ENCODE measurements around the gene GORAB. TPM values are rescaled to one million over a fixed set of nuclear protein-coding genes. Genes with fewer than 3 reads are reported as not detected.
A peak's percentile ranks its signal among the peaks of the same experiment; 100 is the strongest.

The GORAB gene
- total RNA-seq, result 10 to 100 TPM in 1 of 2 experiments, 1 to 10 TPM in 1; 9.8 to 13.5 TPM

DNA sequence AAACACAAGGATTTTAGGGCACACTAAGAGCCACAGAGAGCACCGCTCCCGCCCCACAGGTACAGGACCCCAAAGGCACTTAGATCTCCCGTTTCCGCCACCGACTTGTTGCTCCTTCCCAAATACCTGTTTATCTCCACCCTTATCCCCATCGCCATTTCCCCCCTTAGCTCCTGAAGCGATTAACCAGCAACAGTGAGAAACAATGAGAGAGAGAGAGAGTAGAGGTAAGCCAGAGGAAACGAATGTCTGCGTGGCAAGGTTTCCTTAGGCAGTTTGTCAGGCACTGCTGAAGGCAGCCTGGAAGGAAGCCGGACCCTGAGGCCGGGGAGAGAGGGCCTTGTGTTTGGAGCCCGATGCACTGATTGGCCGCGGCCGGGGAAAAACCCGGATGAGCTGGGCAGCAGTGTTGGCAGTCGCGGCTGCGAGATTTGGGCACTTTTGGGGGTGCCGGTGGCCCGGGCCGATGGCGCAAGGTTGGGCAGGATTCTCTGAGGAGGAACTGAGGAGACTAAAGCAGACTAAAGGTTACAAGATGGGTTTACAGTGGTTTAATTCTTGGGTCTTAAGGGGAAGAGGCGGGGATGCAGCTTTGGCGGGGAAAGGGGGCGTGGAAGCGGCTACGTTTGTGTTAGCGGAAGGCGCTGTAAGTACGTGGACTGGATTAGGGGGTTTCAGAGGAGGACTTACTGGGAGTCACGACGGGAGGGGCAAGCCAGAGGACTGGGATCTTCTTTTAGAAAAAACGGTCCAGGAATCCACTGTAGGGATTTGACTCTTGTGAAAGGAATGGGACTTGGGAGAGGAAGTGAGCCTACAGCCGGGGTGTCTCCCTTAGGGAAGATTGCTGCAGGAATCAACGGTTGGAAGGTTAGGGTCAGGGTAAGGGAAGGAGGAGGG is at the start of gene GORAB:
Gene GORAB, plus strand, starts transcription at position 409 of the 900 bp plus-strand sequence. Its CDS starts 58 bp downstream, at position 467.
- Mint-ChIP-seq H3K4me3 (no peak within 1 kb of the TSS), H3K4me1 (peaks cover 15% of the 10 kb centered on the region), H3K9me3 (ENCODE audit: low read depth) (no peaks in the 10 kb centered on the region), H3K27me3 (no peaks in the 10 kb centered on the region), H3K36me3 (ENCODE audit: low read depth) (peaks cover 5% of the 10 kb centered on the region), H3K27ac (no peak within 1 kb of the TSS)
- DNase-seq (peak; percentile 94), ATAC-seq (peak; percentile 98)
- intact Hi-C loops (cut with DNase I, micrococcal nuclease), result loop anchor here (1.0 to 10.0 kb wide), 13 partner anchors 135 to 1249 kb away; partner anchors contain the start of genes KIFAP3 (in 2 of the 2), PRRC2C (in 2 of the 2), FMO4 (in 1 of the 2) and METTL13 (in 1 of the 2)
- ChIA-PET POLR2A (interaction anchor here (0.7 to 1.0 kb wide), 3 partner anchors 13 to 737 kb away, joined by 3 read pairs; partner anchors contain the start of gene METTL18), CTCF (interaction anchor here (0.6 kb wide), 1 partner anchor 10 kb away, joined by 4 read pairs; no protein-coding TSS in a partner anchor)

GRCh38 chr1:170483051-170483450 is 48.9 kb upstream of the GORAB start:
- Mint-ChIP-seq H3K27ac (no peak overlapping the region), H3K36me3 (ENCODE audit: low read depth) (no peaks in the 10 kb centered on the region), H3K4me3 (no peak overlapping the region), H3K4me1 (no peaks in the 10 kb centered on the region), H3K9me3 (ENCODE audit: low read depth) (no peaks in the 10 kb centered on the region), H3K27me3 (peaks cover 15% of the 10 kb centered on the region)
- ChIA-PET POLR2A (no interaction called here), CTCF (interaction anchor here (0.6 to 0.7 kb wide), 2 partner anchors 311 to 965 kb away, joined by 3 read pairs; no protein-coding TSS in a partner anchor)
- intact Hi-C loops (cut with DNase I, micrococcal nuclease), result no loop called here
- ATAC-seq (no peak), DNase-seq (no peak)

- intact Hi-C loops (cut with DNase I, micrococcal nuclease), result no loop called here
- no peak for ATAC-seq
- no peak for DNase-seq
- H3K4me1 Mint-ChIP-seq, result no peaks in the 10 kb centered on the region
- H3K27me3 Mint-ChIP-seq, result peaks cover 15% of the 10 kb centered on the region
- POLR2A ChIA-PET, result no interaction called here
- no peaks in the 10 kb centered on the region for H3K9me3 Mint-ChIP-seq (ENCODE audit: low read depth)
- H3K27ac Mint-ChIP-seq, result no peak overlapping the region
- CTCF ChIA-PET, result interaction anchor here (0.7 kb wide), 1 partner anchor 442 kb away, joined by 3 read pairs; no protein-coding TSS in a partner anchor
- H3K36me3 Mint-ChIP-seq (ENCODE audit: low read depth), result no peaks in the 10 kb centered on the region
- no peak overlapping the region for H3K4me3 Mint-ChIP-seq
Observed at GRCh38 chr1:170487503-170487902, 44.5 kb upstream of the GORAB start.

DNA sequence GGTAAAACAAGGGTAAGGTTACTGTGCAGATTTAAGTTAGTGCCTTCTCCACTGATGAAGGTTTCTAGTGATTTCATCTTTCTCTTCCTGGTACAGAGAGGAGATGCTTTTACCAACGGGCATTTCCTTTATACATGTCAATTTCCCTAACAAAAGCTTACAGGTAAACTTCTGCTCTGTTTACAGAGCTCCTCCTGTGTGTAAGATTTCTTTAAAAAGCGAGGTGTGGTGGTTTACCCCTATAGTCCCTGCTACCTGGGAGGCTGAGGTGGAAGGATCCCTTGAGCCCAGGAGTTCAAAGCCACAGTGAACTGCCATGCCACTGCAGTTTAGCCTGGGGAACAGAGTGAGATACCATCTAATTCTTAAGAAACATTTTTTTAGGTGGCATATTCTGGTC is 40.7 kb upstream of the GORAB start:
- H3K27me3 Mint-ChIP-seq, result peaks cover 7% of the 10 kb centered on the region
- H3K4me1 Mint-ChIP-seq, result peaks cover 6% of the 10 kb centered on the region
- H3K27ac Mint-ChIP-seq, result no peak overlapping the region
- intact Hi-C loops (cut with DNase I, micrococcal nuclease), result no loop called here
- no peaks in the 10 kb centered on the region for H3K36me3 Mint-ChIP-seq (ENCODE audit: low read depth)
- no peaks in the 10 kb centered on the region for H3K9me3 Mint-ChIP-seq (ENCODE audit: low read depth)
- ChIA-PET POLR2A (no interaction called here), CTCF (no interaction called here)
- no peak for DNase-seq
- H3K4me3 Mint-ChIP-seq, result no peak overlapping the region
- no peak for ATAC-seq

DNA sequence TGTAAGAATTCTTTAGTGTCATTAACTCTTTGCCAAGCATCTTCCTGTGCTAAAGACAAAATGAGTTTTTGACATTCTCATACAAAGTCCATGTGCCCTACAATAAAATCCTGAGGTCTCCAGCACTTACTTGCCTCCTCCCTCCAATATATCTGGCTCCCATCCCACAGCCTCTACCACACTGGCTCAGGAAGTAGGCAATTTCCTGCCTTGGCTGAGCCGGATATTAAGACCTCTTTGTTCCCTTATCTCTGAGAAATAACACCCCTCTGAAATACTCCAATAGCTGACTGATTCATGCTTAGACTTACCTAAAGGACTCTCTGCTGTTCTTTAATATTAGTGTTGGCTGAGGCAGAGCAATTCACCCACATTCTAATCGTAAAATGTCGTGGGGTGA is 37.6 kb upstream of the GORAB start:
- Mint-ChIP-seq H3K9me3 (ENCODE audit: low read depth) (no peaks in the 10 kb centered on the region), H3K27ac (no peak overlapping the region), H3K4me3 (no peak overlapping the region), H3K4me1 (peaks cover 6% of the 10 kb centered on the region), H3K27me3 (peaks cover 9% of the 10 kb centered on the region), H3K36me3 (ENCODE audit: low read depth) (no peaks in the 10 kb centered on the region)
- intact Hi-C loops (cut with DNase I, micrococcal nuclease), result no loop called here
- ChIA-PET POLR2A (no interaction called here), CTCF (no interaction called here)
- DNase-seq, result no peak
- no peak for ATAC-seq

- ChIA-PET POLR2A (no interaction called here), CTCF (no interaction called here)
- Mint-ChIP-seq H3K9me3 (ENCODE audit: low read depth) (no peaks in the 10 kb centered on the region), H3K27ac (no peak overlapping the region), H3K27me3 (peaks cover 11% of the 10 kb centered on the region), H3K4me3 (no peak overlapping the region), H3K4me1 (peaks cover 6% of the 10 kb centered on the region), H3K36me3 (ENCODE audit: low read depth) (no peaks in the 10 kb centered on the region)
- intact Hi-C loops (cut with DNase I, micrococcal nuclease), result no loop called here
- ATAC-seq (no peak), DNase-seq (no peak)
Observed at GRCh38 chr1:170495006-170495405, 37.0 kb upstream of the GORAB start.

DNA sequence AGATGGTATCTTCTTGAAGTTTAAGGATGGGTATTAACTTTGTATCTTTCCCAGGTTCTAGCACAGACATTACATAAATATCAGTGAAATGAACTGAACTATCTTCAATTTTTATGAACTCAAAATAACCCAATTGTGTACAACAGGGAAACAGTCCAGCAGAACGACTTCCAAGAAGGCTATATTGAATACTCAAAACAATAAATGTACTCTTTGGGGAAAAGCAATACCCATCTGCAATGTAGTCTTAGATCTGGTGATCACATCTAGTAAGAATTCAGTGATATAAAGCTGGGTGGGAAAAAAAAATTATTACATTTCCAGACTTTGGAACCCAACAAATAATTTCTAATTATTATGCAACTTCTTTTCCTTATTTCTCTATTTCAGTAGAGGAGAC is 33.1 kb upstream of the GORAB start:
- ATAC-seq (no peak), DNase-seq (no peak)
- no peaks in the 10 kb centered on the region for H3K9me3 Mint-ChIP-seq (ENCODE audit: low read depth)
- H3K4me1 Mint-ChIP-seq, result peaks cover 6% of the 10 kb centered on the region
- peaks cover 16% of the 10 kb centered on the region for H3K27me3 Mint-ChIP-seq
- H3K36me3 Mint-ChIP-seq (ENCODE audit: low read depth), result no peaks in the 10 kb centered on the region
- POLR2A ChIA-PET, result no interaction called here
- intact Hi-C loops (cut with DNase I, micrococcal nuclease), result no loop called here
- no peak overlapping the region for H3K27ac Mint-ChIP-seq
- CTCF ChIA-PET, result no interaction called here
- H3K4me3 Mint-ChIP-seq, result no peak overlapping the region

DNA sequence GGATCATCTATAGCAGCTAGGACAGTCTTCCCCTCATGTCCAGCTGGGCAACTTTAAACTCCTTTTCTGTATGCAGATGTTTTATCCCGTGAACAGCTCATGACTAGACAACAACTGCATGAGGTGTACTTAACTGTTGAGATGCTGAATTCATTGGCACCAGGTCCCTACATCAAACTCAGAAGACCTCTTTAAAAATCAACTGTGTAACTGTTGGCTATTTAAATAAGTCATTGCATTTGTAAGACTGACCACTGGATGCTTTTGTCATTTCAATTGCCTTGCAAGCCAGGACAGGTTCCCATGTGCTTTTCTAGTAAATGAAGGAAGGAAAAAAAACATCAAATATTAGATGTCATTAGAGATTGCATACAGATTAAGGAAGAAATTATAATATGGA is 28.3 kb upstream of the GORAB start:
- Mint-ChIP-seq H3K36me3 (ENCODE audit: low read depth) (no peaks in the 10 kb centered on the region), H3K27ac (no peak overlapping the region), H3K9me3 (ENCODE audit: low read depth) (no peaks in the 10 kb centered on the region), H3K4me1 (no peaks in the 10 kb centered on the region), H3K4me3 (no peak overlapping the region), H3K27me3 (peaks cover 22% of the 10 kb centered on the region)
- POLR2A ChIA-PET, result no interaction called here
- no peak for DNase-seq
- intact Hi-C loops (cut with DNase I, micrococcal nuclease), result no loop called here
- CTCF ChIA-PET, result no interaction called here
- ATAC-seq, result no peak

- Mint-ChIP-seq H3K36me3 (ENCODE audit: low read depth) (no peaks in the 10 kb centered on the region), H3K27ac (no peak overlapping the region), H3K4me3 (no peak overlapping the region), H3K9me3 (ENCODE audit: low read depth) (no peaks in the 10 kb centered on the region), H3K27me3 (peaks cover 20% of the 10 kb centered on the region), H3K4me1 (no peaks in the 10 kb centered on the region)
- no peak for ATAC-seq
- no peak for DNase-seq
- ChIA-PET POLR2A (no interaction called here), CTCF (no interaction called here)
- intact Hi-C loops (cut with DNase I, micrococcal nuclease), result no loop called here
Observed at GRCh38 chr1:170510163-170510562, 21.8 kb upstream of the GORAB start.

DNA sequence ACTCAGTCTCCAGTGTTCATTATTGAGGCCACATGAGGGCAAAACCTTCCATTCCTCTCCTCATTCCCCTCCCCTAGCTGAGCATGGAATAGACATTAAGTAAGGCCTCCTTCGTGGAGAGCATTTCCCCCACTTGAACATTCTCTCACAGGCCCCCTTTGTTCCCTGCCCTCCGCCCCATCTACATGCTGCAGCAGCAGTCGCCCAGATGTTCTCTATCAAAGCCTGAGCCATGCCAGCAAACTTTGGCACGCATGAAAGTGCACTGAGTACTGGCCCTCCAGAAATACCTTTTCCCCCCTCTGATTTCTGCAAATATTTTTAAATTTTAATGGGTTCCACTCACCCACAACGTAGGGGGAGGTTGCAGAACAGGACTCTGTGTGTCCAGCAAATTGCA is 20.9 kb upstream of the GORAB start:
- Mint-ChIP-seq H3K9me3 (ENCODE audit: low read depth) (no peaks in the 10 kb centered on the region), H3K4me1 (no peaks in the 10 kb centered on the region), H3K27ac (no peak overlapping the region), H3K36me3 (ENCODE audit: low read depth) (no peaks in the 10 kb centered on the region), H3K27me3 (peaks cover 20% of the 10 kb centered on the region), H3K4me3 (no peak overlapping the region)
- POLR2A ChIA-PET, result no interaction called here
- CTCF ChIA-PET, result no interaction called here
- DNase-seq (no peak), ATAC-seq (no peak)
- intact Hi-C loops (cut with DNase I, micrococcal nuclease), result no loop called here

DNA sequence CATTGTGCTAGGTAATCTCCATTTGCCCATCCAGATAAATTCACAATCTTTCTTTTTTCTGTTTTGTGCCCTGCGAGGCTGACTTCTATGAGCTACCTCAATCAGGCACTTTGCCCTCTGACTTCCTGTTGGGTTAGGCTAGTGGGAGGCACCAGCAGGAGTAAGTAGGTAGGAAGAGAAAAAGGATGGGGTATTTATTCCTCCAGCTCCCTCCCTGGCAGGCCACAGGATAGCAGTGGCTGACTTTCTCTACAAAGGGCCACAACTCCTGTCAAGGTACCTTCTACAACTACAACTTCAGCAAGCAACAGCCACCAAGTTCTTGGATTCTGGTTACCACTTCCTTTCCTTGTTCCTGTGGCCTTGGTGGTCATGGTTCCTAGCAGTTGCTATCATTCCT is 18.8 kb upstream of the GORAB start:
- intact Hi-C loops (cut with DNase I, micrococcal nuclease), result no loop called here
- ATAC-seq (no peak), DNase-seq (no peak)
- no peak overlapping the region for H3K27ac Mint-ChIP-seq
- no peaks in the 10 kb centered on the region for H3K9me3 Mint-ChIP-seq (ENCODE audit: low read depth)
- H3K4me1 Mint-ChIP-seq, result no peaks in the 10 kb centered on the region
- ChIA-PET POLR2A (no interaction called here), CTCF (interaction anchor here (0.6 kb wide), 1 partner anchor 570 kb away, joined by 3 read pairs; no protein-coding TSS in a partner anchor)
- H3K4me3 Mint-ChIP-seq, result no peak overlapping the region
- peaks cover 14% of the 10 kb centered on the region for H3K27me3 Mint-ChIP-seq
- no peaks in the 10 kb centered on the region for H3K36me3 Mint-ChIP-seq (ENCODE audit: low read depth)

GRCh38 chr1:170518185-170518834 is 13.7 kb upstream of the GORAB start:
- Mint-ChIP-seq H3K27ac (no peak overlapping the region), H3K9me3 (ENCODE audit: low read depth) (no peaks in the 10 kb centered on the region), H3K36me3 (ENCODE audit: low read depth) (no peaks in the 10 kb centered on the region), H3K4me1 (no peaks in the 10 kb centered on the region), H3K4me3 (no peak overlapping the region), H3K27me3 (peaks cover 27% of the 10 kb centered on the region)
- ATAC-seq (no peak), DNase-seq (no peak)
- POLR2A ChIA-PET, result interaction anchor here (0.6 kb wide), 1 partner anchor 14 kb away, joined by 3 read pairs; the partner anchor contains the start of gene GORAB
- CTCF ChIA-PET, result interaction anchor here (0.7 kb wide), 1 partner anchor 626 kb away, joined by 3 read pairs; no protein-coding TSS in a partner anchor
- intact Hi-C loops (cut with DNase I, micrococcal nuclease), result no loop called here
